Measurements from ENCODE around the gene SHOX. TPM values are rescaled to one million over a fixed set of nuclear protein-coding genes. Genes with fewer than 3 reads are reported as not detected.

Gene SHOX
- polyA plus RNA-seq, 3 donors, result not detected

- Mint-ChIP-seq H3K4me1 (no peaks in the 10 kb centered on the region), H3K27me3 (ENCODE audit: low read depth in 3 of 3) (peaks cover 62 to 88% (median 74%) of the 10 kb centered on the region in 3 donors), H3K27ac (no peak overlapping the region), H3K36me3 (no peaks in the 10 kb centered on the region), H3K9me3 (peaks cover 0 to 25% (median 2%) of the 10 kb centered on the region in 7 donors), H3K4me3 (peak overlapping the region in 1 of 2 donors; percentile 55)
- no peaks in the 10 kb centered on the region for H3K36me3 ChIP-seq (replicated peaks in 1 of 2; ENCODE audit: control insufficient read depth in 1 of 2, insufficient read depth in 2 of 2, low read length in 2 of 2)
- 15% methylated on average over 22 of the region's 24 CpGs for WGBS (ENCODE audit: insufficient coverage)
- H4K20me1 ChIP-seq (ENCODE audit: insufficient read depth, low read length), result no peaks in the 10 kb centered on the region
- H3K9me3 ChIP-seq (replicated peaks in 1 of 2; ENCODE audit: control insufficient read depth in 1 of 2, insufficient read depth in 1 of 2, low read length in 2 of 2), result no peaks in the 10 kb centered on the region
- H3K4me3 ChIP-seq (replicated peaks in 1 of 3; ENCODE audit: low read depth in 2 of 3, low read length in 3 of 3), result no peak overlapping the region
- intact Hi-C loops (cut with micrococcal nuclease), result no loop called here
- no peak overlapping the region for H3K9ac ChIP-seq (ENCODE audit: insufficient read depth, low read length, poor library complexity, severe bottlenecking)
- no peaks in the 10 kb centered on the region for H3K4me1 ChIP-seq (ENCODE audit: control insufficient read depth in 1 of 2, insufficient read depth in 2 of 2, low read length in 2 of 2)
- no peak overlapping the region for H3K4me2 ChIP-seq (replicated peaks; ENCODE audit: extremely low read depth, low read length, poor library complexity, severe bottlenecking)
- H3K27me3 ChIP-seq (ENCODE audit: control insufficient read depth in 2 of 2, insufficient read depth in 2 of 2, low read length in 2 of 2), result peaks cover 22 to 51% of the 10 kb centered on the region in 2 donors
- no peak for DNase-seq
- no peak overlapping the region for H2AFZ ChIP-seq (ENCODE audit: insufficient read depth, low read depth, low read length, poor library complexity, severe bottlenecking)
- H3K79me2 ChIP-seq (ENCODE audit: insufficient read depth, low read length), result no peaks in the 10 kb centered on the region
- TF ChIP-seq CTCF (IDR thresholded peaks at IDR 0.05), result no peak
- H3K27ac ChIP-seq (ENCODE audit: low read depth in 1 of 2, low read length in 2 of 2), result no peak overlapping the region
These were observed 12.0 kb downstream of the SHOX start for GRCh38 chrX:642436-643240.

- no peak overlapping the region for H3K27ac Mint-ChIP-seq
- DNase-seq, result no peak
These were observed 12.6 kb downstream of the SHOX start for GRCh38 chrX:643241-643595.

More at GRCh38 chrX:643241-643595, 12.6 kb downstream of the SHOX start:
- Histone ChIP-seq H3K36me3 (replicated peaks in 1 of 2; ENCODE audit: control insufficient read depth in 1 of 2, insufficient read depth in 2 of 2, low read length in 2 of 2) (no peaks in the 10 kb centered on the region), H2AFZ (ENCODE audit: insufficient read depth, low read depth, low read length, poor library complexity, severe bottlenecking) (no peak overlapping the region), H3K9ac (ENCODE audit: insufficient read depth, low read length, poor library complexity, severe bottlenecking) (no peak overlapping the region), H3K79me2 (ENCODE audit: insufficient read depth, low read length) (no peaks in the 10 kb centered on the region), H3K4me2 (replicated peaks; ENCODE audit: extremely low read depth, low read length, poor library complexity, severe bottlenecking) (no peak overlapping the region), H3K9me3 (replicated peaks in 1 of 2; ENCODE audit: control insufficient read depth in 1 of 2, insufficient read depth in 1 of 2, low read length in 2 of 2) (no peaks in the 10 kb centered on the region), H4K20me1 (ENCODE audit: insufficient read depth, low read length) (no peaks in the 10 kb centered on the region), H3K4me3 (replicated peaks in 1 of 3; ENCODE audit: low read depth in 2 of 3, low read length in 3 of 3) (no peak overlapping the region), H3K27ac (ENCODE audit: low read depth in 1 of 2, low read length in 2 of 2) (no peak overlapping the region), H3K27me3 (ENCODE audit: control insufficient read depth in 2 of 2, insufficient read depth in 2 of 2, low read length in 2 of 2) (peaks cover 16 to 45% of the 10 kb centered on the region in 2 donors), H3K4me1 (ENCODE audit: control insufficient read depth in 1 of 2, insufficient read depth in 2 of 2, low read length in 2 of 2) (no peaks in the 10 kb centered on the region)
- intact Hi-C loops (cut with micrococcal nuclease), result no loop called here
- H3K4me3 Mint-ChIP-seq, result peak overlapping the region in 1 of 2 donors; percentile 30
- H3K36me3 Mint-ChIP-seq, result no peaks in the 10 kb centered on the region
- peaks cover 57 to 83% (median 68%) of the 10 kb centered on the region in 3 donors for H3K27me3 Mint-ChIP-seq (ENCODE audit: low read depth in 3 of 3)
- H3K9me3 Mint-ChIP-seq, result peaks cover 0 to 25% (median 1%) of the 10 kb centered on the region in 7 donors
- 67% methylated on average over 7 of the region's 7 CpGs for WGBS (ENCODE audit: insufficient coverage)
- no peak for TF ChIP-seq CTCF (IDR thresholded peaks at IDR 0.05)
- H3K4me1 Mint-ChIP-seq, result no peaks in the 10 kb centered on the region

Measured in CD14-positive monocyte (primary cell).